SK-N-SH (cell line): ENCODE measurements around the gene CCNA2. TPM values are rescaled to one million over a fixed set of nuclear protein-coding genes. Genes with fewer than 3 reads are reported as not detected.

Experiments
- CTCF ChIA-PET: fragments of 300-600, 350-600 bp; formaldehyde crosslinking; extraction: SDS; loops from one replicate; lab custom pipeline; 2021; lab: Yijun Ruan, JAX
- POLR2A ChIA-PET: fragments of 350-600 bp; sonication (Branson Sonifier 250); formaldehyde crosslinking; extraction: SDS; loops from one replicate; lab custom pipeline; 2020; ENCODE audit warnings: antibody characterized with exemption, inconsistent platforms; lab: Yijun Ruan, JAX
- DNase-seq: peaks from one replicate; pipeline ENCODE4 v3.0.0; 2012
- H2AFZ ChIP-seq: fragments of 200-600 bp; sonication (generic); 2 replicates; pipeline ENCODE4 v1.8.1; 2016; ENCODE audit warnings: antibody characterized with exemption, mild to moderate bottlenecking, low read depth
- H3F3A ChIP-seq: fragments of 200-600 bp; sonication (generic); replicated peaks from 2 replicates; pipeline ENCODE3; 2016; ENCODE audit warnings: antibody characterized with exemption, mild to moderate bottlenecking; ENCODE audit not compliant: insufficient read depth
- H3K27ac ChIP-seq, 2 experiments: fragments of 200-500 bp in 1 of 2; fragments of 200-600 bp in 1 of 2; sonication (Bioruptor generic) in 1 of 2; sonication (generic), shearing (Covaris generic) in 1 of 2; 2 replicates each; pipeline versions ENCODE4 v1.5.1 to v1.6.1; 2014 to 2016; ENCODE audit warnings: low read depth in 2 of 2, inconsistent platforms in 1 of 2, low read length in 1 of 2, mild to moderate bottlenecking in 1 of 2, mixed read lengths in 1 of 2
- H3K27me3 ChIP-seq: fragments of 200-600 bp; sonication (generic), shearing (Covaris generic); 2 replicates; pipeline ENCODE4 v1.6.1; 2016; ENCODE audit warnings: mixed run types; ENCODE audit not compliant: insufficient read depth
- H3K36me3 ChIP-seq, 2 experiments: fragments of 200-500 bp in 1 of 2; fragments of 200-600 bp in 1 of 2; sonication (Bioruptor generic) in 1 of 2; sonication (generic) in 1 of 2; replicated peaks in 1 of 2; 2 replicates each; pipeline versions ENCODE3 to v1.5.1; 2014 to 2016; ENCODE audit warnings: low read length in 1 of 2, mild to moderate bottlenecking in 1 of 2; ENCODE audit not compliant: insufficient read depth in 2 of 2, control insufficient read depth in 1 of 2
- H3K4me1 ChIP-seq, 2 experiments: fragments of 200-500 bp in 1 of 2; fragments of 200-600 bp in 1 of 2; sonication (Bioruptor generic) in 1 of 2; sonication (generic), shearing (Covaris generic) in 1 of 2; 2 replicates each; pipeline versions ENCODE4 v1.5.1 to v1.6.1; 2014 to 2016; ENCODE audit warnings: low read depth in 1 of 2, low read length in 1 of 2, mixed run types in 1 of 2; ENCODE audit not compliant: insufficient read depth in 2 of 2, control insufficient read depth in 1 of 2
- H3K4me2 ChIP-seq: fragments of 200-600 bp; sonication (generic), shearing (Covaris generic); 2 replicates; pipeline ENCODE4 v1.6.1; 2017; ENCODE audit warnings: mixed run types
- H3K4me3 ChIP-seq, 2 experiments: fragments of 200-500 bp in 1 of 2; fragments of 200-600 bp in 1 of 2; sonication (Bioruptor generic) in 1 of 2; sonication (generic), shearing (Covaris generic) in 1 of 2; 2 replicates each; pipeline versions ENCODE4 v1.5.1 to v1.8.1; 2014 to 2016; ENCODE audit warnings: low read depth in 2 of 2, inconsistent platforms in 1 of 2, low read length in 1 of 2, mild to moderate bottlenecking in 1 of 2, mixed read lengths in 1 of 2, moderate library complexity in 1 of 2
- H3K79me2 ChIP-seq: fragments of 200-600 bp; sonication (generic); 2 replicates; pipeline ENCODE4 v1.8.1; 2017; ENCODE audit warnings: mild to moderate bottlenecking; ENCODE audit not compliant: insufficient read depth
- H3K9ac ChIP-seq: fragments of 200-600 bp; sonication (generic); 2 replicates; pipeline ENCODE4 v1.6.1; 2017; ENCODE audit warnings: mixed run types
- H3K9me2 ChIP-seq: fragments of 200-600 bp; sonication (generic); 2 replicates; pipeline ENCODE4 v1.6.1; 2017; ENCODE audit warnings: mixed run types
- H3K9me3 ChIP-seq: fragments of 200-600 bp; sonication (generic); 2 replicates; pipeline ENCODE4 v1.6.1; 2017; ENCODE audit warnings: mixed run types, mild to moderate bottlenecking, moderate library complexity
- H4K20me1 ChIP-seq: fragments of 200-600 bp; sonication (generic); 2 replicates; pipeline ENCODE4 v1.6.1; 2017; ENCODE audit warnings: mild to moderate bottlenecking, mixed run types; ENCODE audit not compliant: insufficient read depth
- FOSL2 ChIP-seq: IDR thresholded peaks from 2 replicates; pipeline ENCODE4 v1.4.0; 2012; ENCODE audit warnings: low read depth, mild to moderate bottlenecking, moderate library complexity, borderline replicate concordance
- IRF3 ChIP-seq: fragments of 150-350 bp; IDR thresholded peaks from 2 replicates; pipeline ENCODE4 v1.6.1; 2016; ENCODE audit warnings: mild to moderate bottlenecking, low read depth, low read length
- JUND ChIP-seq: IDR thresholded peaks from 2 replicates; pipeline ENCODE4 v1.4.0; 2012
- MEF2A ChIP-seq: IDR thresholded peaks from 2 replicates; pipeline ENCODE4 v1.4.0; 2012; ENCODE audit warnings: low read depth, borderline replicate concordance
- NFIC ChIP-seq: IDR thresholded peaks from 2 replicates; pipeline ENCODE4 v1.4.0; 2012; ENCODE audit warnings: borderline replicate concordance
- POLR2AphosphoS5 ChIP-seq: IDR thresholded peaks from 2 replicates; pipeline ENCODE4 v1.6.1; 2012; ENCODE audit warnings: low read depth, low read length
- SMC3 ChIP-seq: IDR thresholded peaks from 2 replicates; pipeline ENCODE4 v1.6.1; 2012; ENCODE audit warnings: low read depth, low read length, improper control_type of control experiment
- ZBTB33 ChIP-seq: IDR thresholded peaks from 2 replicates; pipeline ENCODE4 v1.4.0; 2012; ENCODE audit warnings: low read depth, borderline replicate concordance
- WGBS: methylation state at CpG from one replicate; pipeline ENCODE4 v1.1.6; 2017; ENCODE audit warnings: low lambda C conversion rate; 5-methylcytosine and 5-hydroxymethylcytosine counted together
- polyA plus RNA-seq, 3 experiments: library from polyadenylated mRNA; depleted of rRNA; stranded (reverse); fragments of >200 nt; gene quantifications; 2 replicates each; pipeline ENCODE4 v1.2.3, GENCODE V29; 2012

CCNA2 gene
- polyA plus RNA-seq, 1 of the 3 experiments (the other 2 are of a cell fraction): 23.8 TPM

DNA sequence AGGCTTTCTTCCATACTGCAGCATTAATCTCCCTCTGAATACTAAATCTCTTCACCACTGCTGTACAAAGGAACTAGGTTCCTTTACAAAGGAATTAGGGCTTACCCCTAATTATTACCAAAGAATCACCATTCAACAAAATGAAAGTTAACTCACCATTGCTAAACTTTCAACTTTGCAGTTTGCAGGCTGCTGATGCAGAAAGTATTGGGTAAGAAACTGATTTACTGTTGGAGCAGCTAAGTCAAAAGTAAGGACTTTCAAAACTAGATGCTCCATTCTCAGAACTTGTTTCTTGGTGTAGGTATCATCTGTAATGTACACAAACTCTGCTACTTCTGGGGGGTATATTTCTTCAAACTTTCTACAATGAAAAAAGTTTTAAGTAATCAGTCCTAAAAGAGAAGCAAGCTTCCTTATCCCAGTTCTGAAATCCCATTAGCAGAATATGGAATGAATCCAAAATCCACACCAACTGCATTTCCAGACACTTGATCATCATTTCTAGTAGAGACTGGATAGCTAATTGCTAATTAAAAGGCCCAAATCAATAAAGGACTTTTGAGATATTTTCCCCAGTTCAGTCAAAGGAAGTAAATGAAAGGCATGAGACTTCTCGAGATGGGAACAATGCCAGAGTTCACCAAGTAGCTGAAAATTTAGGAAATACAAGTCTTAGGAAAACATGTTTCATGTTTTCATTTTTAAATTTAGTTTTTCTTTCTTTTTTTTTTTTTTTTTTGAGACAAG, 4.3 kb downstream of the CCNA2 start:
- ChIA-PET POLR2A (interaction anchor here (0.6 kb wide), 1 partner anchor 18 kb away, joined by 3 read pairs; the partner anchor contains the start of gene EXOSC9), CTCF (no interaction called here)
- H3K27ac ChIP-seq: peak overlapping the region; percentile 54 to 63; a peak in 3 of 4 replicates
- WGBS: 59% methylated on average over 1 of the region's 1 CpG
- H2AFZ ChIP-seq: no peak overlapping the region; the same call in 1 of the 2 replicates
- H3K79me2 ChIP-seq: peaks cover 91% of the 10 kb centered on the region
- H3K27me3 ChIP-seq: no peaks in the 10 kb centered on the region
- peak overlapping the region; percentile 31; the same call in 1 of the 2 replicates for H3K9ac ChIP-seq
- H3K4me1 ChIP-seq: peaks cover 12 to 33% of the 10 kb centered on the region in 2 experiments; a peak in 3 of 4 replicates
- DNase-seq: no peak
- no peaks in the 10 kb centered on the region; the same call in 1 of the 2 replicates for H4K20me1 ChIP-seq
- no peaks in the 10 kb centered on the region for H3K9me2 ChIP-seq
- peak overlapping the region; percentile 94 for H3K4me2 ChIP-seq
- TF ChIP-seq NFIC (0 out of 2 replicates have a peak, but pooled peaks have one; percentile 5), ZBTB33 (no peak)
- H3K4me3 ChIP-seq: no peak overlapping the region
- peaks cover 85% of the 10 kb centered on the region for H3F3A ChIP-seq
- H3K9me3 ChIP-seq: no peaks in the 10 kb centered on the region; the same call in 1 of the 2 replicates
- H3K36me3 ChIP-seq: peaks cover 60 to 65% of the 10 kb centered on the region in 2 experiments

DNA sequence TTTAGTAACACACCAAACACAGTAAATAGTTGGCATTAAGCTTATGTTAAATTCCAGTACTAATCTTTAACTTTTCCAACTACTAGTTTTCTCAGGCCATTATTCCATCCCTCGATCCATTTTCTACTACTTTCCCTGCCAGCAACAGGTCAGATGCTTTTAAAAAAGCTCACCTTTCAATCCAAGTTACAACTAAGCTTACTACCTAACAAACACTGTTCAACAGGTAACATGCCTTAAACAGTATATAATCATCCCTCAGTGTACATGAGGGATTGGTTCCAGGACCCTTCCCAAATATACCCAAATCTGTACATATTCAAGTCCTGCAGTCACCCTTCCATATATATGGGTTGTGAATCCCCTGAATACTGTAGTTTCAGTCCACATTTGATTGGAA, 5.5 kb downstream of the CCNA2 start:
- Histone ChIP-seq H3K9ac (no peak overlapping the region), H3K4me2 (no peak overlapping the region), H3K9me2 (no peaks in the 10 kb centered on the region), H3K36me3 (peaks cover 72 to 77% of the 10 kb centered on the region in 2 experiments), H3K27me3 (no peaks in the 10 kb centered on the region), H3F3A (peaks cover 88% of the 10 kb centered on the region), H4K20me1 (no peaks in the 10 kb centered on the region; the same call in 1 of the 2 replicates), H3K4me1 (peaks cover 11 to 33% of the 10 kb centered on the region in 2 experiments; a peak in 3 of 4 replicates), H3K27ac (peak overlapping the region; percentile 54 to 63), H2AFZ (no peak overlapping the region), H3K9me3 (no peaks in the 10 kb centered on the region), H3K79me2 (peaks cover 87% of the 10 kb centered on the region), H3K4me3 (no peak overlapping the region)
- 36% methylated on average over 1 of the region's 1 CpG for WGBS
- ChIA-PET POLR2A (no interaction called here), CTCF (interaction anchor here (0.5 to 1.2 kb wide), 3 partner anchors 14 to 115 kb away, joined by 3 to 4 read pairs (median 3); no protein-coding TSS in a partner anchor)
- TF ChIP-seq JUND (0 out of 2 replicates have a peak, but pooled peaks have one; percentile 9), IRF3 (no peak), SMC3 (no peak), FOSL2 (no peak), MEF2A (no peak), POLR2AphosphoS5 (no peak)
- DNase-seq: no peak
